Upper lobe of left lung (tissue), 4 donors: Measurements from ENCODE around the gene PJA2.

Experiments used
- EP300 ChIP-seq, 4 donors: sonication (generic); formaldehyde crosslinking; IDR thresholded peaks; one replicate each; pipeline ENCODE4 v1.5.1; 2017; ENCODE audit warnings: antibody characterized with exemption in 4 of 4, control low read depth in 2 of 4
- POLR2A ChIP-seq, 4 donors: fragments of 450-650 bp; IDR thresholded peaks; one replicate each; pipeline ENCODE4 v1.5.1; 2016 to 2017; ENCODE audit warnings: antibody characterized with exemption in 4 of 4, mild to moderate bottlenecking in 2 of 4
- TF ChIP-seq, protein P1 (sequence below), 6 experiments: fragments of 450-650 bp in 4 of 6; fragments of 200-600 bp in 2 of 6; sonication (generic) in 2 of 6; IDR thresholded peaks; one replicate each; pipeline ENCODE4 v1.5.1; 2016 to 2019; ENCODE audit warnings: antibody characterized with exemption in 6 of 6

- TF ChIP-seq, protein P1, sequence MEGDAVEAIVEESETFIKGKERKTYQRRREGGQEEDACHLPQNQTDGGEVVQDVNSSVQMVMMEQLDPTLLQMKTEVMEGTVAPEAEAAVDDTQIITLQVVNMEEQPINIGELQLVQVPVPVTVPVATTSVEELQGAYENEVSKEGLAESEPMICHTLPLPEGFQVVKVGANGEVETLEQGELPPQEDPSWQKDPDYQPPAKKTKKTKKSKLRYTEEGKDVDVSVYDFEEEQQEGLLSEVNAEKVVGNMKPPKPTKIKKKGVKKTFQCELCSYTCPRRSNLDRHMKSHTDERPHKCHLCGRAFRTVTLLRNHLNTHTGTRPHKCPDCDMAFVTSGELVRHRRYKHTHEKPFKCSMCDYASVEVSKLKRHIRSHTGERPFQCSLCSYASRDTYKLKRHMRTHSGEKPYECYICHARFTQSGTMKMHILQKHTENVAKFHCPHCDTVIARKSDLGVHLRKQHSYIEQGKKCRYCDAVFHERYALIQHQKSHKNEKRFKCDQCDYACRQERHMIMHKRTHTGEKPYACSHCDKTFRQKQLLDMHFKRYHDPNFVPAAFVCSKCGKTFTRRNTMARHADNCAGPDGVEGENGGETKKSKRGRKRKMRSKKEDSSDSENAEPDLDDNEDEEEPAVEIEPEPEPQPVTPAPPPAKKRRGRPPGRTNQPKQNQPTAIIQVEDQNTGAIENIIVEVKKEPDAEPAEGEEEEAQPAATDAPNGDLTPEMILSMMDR (IDR thresholded peaks at IDR 0.05), result no peak
- TF ChIP-seq POLR2A (IDR thresholded peaks at IDR 0.05) (no peak), EP300 (IDR thresholded peaks at IDR 0.05) (no peak)
Observed at GRCh38 chr5:109370343-109370742, 39.4 kb downstream of the PJA2 start.
